ENCODE measurements around the gene MYG1. TPM values are rescaled to one million over a fixed set of nuclear protein-coding genes. Genes with fewer than 3 reads are reported as not detected.
A peak's percentile ranks its signal among the peaks of the same experiment; 100 is the strongest.

Gene MYG1
- total and polyA plus RNA-seq, 9 donors: 29.9 to 80.3 (median 57.8) TPM

DNA sequence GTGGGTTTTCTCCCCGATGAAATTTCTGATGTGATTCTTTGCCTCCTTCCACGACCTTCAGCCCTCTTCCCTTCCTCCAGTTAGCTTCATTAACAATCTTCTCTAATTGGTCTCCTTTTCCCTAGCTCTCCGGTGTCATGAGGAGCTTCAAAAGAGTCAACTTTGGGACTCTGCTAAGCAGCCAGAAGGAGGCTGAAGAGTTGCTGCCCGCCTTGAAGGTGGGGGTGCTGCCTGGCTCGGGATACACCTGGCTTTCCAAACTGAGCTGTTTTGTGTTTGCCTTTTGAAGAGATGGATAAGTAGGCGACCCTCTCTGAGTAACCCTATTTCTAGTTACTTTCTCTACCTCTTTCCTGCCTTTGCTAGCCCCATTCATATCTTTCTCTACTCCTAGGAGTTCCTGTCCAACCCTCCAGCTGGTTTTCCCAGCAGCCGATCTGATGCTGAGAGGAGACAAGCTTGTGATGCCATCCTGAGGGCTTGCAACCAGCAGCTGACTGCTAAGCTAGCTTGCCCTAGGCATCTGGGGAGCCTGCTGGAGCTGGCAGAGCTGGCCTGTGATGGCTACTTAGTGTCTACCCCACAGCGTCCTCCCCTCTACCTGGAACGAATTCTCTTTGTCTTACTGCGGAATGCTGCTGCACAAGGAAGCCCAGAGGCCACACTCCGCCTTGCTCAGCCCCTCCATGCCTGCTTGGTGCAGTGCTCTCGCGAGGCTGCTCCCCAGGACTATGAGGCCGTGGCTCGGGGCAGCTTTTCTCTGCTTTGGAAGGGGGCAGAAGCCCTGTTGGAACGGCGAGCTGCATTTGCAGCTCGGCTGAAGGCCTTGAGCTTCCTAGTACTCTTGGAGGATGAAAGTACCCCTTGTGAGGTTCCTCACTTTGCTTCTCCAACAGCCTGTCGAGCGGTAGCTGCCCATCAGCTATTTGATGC lies 30.6 kb upstream of the MYG1 start:
- TF ChIP-seq EP300 (IDR thresholded peaks at IDR 0.05) (no peak), POLR2A (IDR thresholded peaks at IDR 0.05) (no peak)
- TF ChIP-seq, protein P1, sequence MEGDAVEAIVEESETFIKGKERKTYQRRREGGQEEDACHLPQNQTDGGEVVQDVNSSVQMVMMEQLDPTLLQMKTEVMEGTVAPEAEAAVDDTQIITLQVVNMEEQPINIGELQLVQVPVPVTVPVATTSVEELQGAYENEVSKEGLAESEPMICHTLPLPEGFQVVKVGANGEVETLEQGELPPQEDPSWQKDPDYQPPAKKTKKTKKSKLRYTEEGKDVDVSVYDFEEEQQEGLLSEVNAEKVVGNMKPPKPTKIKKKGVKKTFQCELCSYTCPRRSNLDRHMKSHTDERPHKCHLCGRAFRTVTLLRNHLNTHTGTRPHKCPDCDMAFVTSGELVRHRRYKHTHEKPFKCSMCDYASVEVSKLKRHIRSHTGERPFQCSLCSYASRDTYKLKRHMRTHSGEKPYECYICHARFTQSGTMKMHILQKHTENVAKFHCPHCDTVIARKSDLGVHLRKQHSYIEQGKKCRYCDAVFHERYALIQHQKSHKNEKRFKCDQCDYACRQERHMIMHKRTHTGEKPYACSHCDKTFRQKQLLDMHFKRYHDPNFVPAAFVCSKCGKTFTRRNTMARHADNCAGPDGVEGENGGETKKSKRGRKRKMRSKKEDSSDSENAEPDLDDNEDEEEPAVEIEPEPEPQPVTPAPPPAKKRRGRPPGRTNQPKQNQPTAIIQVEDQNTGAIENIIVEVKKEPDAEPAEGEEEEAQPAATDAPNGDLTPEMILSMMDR (IDR thresholded peaks at IDR 0.05): no peak
- H3K36me3 ChIP-seq: no peaks in the 10 kb centered on the region
- no peak for DNase-seq
- no peaks in the 10 kb centered on the region for H3K9me3 ChIP-seq
- WGBS, 3 donors: 52 to 55% (median 53%) methylated on average over 20 of the region's 20 CpGs
- peaks cover 5% of the 10 kb centered on the region for H3K4me1 ChIP-seq (ENCODE audit: insufficient read depth)
- intact Hi-C loops (cut with DNase I): no loop called here
- H3K27ac ChIP-seq: no peak overlapping the region
- H3K4me3 ChIP-seq: peak overlapping the region; percentile 51
- H3K27me3 ChIP-seq: no peaks in the 10 kb centered on the region

DNA sequence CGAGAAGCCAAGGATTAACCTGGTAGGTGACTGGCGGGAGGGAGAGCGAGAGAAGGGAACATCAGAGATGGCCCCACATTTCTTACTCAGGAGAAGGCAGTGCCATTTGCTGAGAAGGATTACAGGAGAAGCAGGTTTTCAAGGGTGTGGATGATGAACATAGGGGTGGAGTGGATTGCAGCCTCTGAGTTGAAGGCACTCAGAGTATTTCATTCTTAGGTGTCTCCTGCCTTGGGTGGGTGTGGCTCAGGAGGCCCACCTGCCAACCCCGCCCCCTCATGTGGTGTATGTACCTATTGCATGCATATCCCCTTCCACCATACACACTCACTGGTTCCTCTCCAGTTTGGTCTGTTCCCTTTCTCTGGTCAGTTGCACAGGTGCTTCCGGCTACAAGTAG lies 25.1 kb upstream of the MYG1 start:
- Histone ChIP-seq H3K9me3 (no peaks in the 10 kb centered on the region), H3K27ac (no peak overlapping the region), H3K4me3 (no peak overlapping the region), H3K27me3 (no peaks in the 10 kb centered on the region), H3K36me3 (no peaks in the 10 kb centered on the region), H3K4me1 (ENCODE audit: insufficient read depth) (no peaks in the 10 kb centered on the region)
- DNase-seq: no peak
- TF ChIP-seq, protein P1 (IDR thresholded peaks at IDR 0.05): no peak
- no peak for TF ChIP-seq EP300 (IDR thresholded peaks at IDR 0.05)
- no peak for TF ChIP-seq POLR2A (IDR thresholded peaks at IDR 0.05)
- WGBS, 3 donors: 94 to 97% (median 97%) methylated on average over 5 of the region's 5 CpGs
- intact Hi-C loops (cut with DNase I): no loop called here

DNA sequence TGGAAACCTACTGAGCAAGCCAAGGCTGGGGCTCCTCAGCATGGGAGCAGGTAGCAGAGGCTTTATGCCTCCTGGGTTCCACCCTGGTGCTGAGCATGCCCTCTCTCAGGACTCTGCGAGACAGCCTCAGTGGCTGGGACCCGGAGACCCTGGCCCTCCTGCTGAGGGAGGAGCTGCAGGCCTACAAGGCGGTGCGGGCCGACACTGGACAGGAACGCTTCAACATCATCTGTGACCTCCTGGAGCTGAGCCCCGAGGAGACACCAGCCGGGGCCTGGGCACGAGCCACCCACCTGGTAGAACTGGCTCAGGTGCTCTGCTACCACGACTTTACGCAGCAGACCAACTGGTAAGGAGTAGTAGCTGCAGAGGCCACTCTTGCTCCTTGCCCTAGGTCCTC lies 23.0 kb upstream of the MYG1 start:
- Histone ChIP-seq H3K36me3 (no peaks in the 10 kb centered on the region), H3K4me3 (no peak overlapping the region), H3K27ac (no peak overlapping the region), H3K9me3 (no peaks in the 10 kb centered on the region), H3K4me1 (ENCODE audit: insufficient read depth) (no peaks in the 10 kb centered on the region), H3K27me3 (no peaks in the 10 kb centered on the region)
- DNase-seq: no peak
- intact Hi-C loops (cut with DNase I): no loop called here
- no peak for TF ChIP-seq POLR2A (IDR thresholded peaks at IDR 0.05)
- TF ChIP-seq EP300 (IDR thresholded peaks at IDR 0.05): no peak
- TF ChIP-seq, protein P1 (IDR thresholded peaks at IDR 0.05): no peak
- 93 to 97% (median 97%) methylated on average over 11 of the region's 11 CpGs for WGBS, 3 donors

DNA sequence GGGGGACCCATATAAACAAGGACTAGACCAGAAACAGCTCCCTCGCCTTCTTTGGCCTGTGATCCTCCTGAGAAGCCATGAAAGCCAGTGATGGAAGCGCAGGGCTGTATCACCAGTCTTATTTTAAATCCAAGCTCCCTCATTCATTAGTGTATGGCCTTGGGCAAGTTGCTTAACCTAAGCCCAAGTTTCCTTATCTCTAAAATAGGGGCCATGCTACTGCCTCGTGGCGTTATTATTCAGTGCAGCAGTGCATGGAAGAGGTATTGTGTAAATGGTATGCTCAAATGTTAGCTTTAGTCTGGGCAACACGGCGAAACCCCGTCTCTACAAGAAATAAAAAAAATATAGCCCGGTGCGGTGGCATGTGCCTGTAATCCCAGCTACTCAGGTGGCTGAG lies 21.5 kb upstream of the MYG1 start:
- 82 to 93% (median 84%) methylated on average over 9 of the region's 9 CpGs for WGBS, 3 donors

More for the DNA sequence above, 21.5 kb upstream of the MYG1 start:
- Histone ChIP-seq H3K4me3 (no peak overlapping the region), H3K4me1 (ENCODE audit: insufficient read depth) (no peaks in the 10 kb centered on the region), H3K36me3 (no peaks in the 10 kb centered on the region), H3K9me3 (no peaks in the 10 kb centered on the region), H3K27me3 (no peaks in the 10 kb centered on the region), H3K27ac (no peak overlapping the region)
- intact Hi-C loops (cut with DNase I): no loop called here
- TF ChIP-seq POLR2A (IDR thresholded peaks at IDR 0.05) (no peak), EP300 (IDR thresholded peaks at IDR 0.05) (no peak)
- TF ChIP-seq, protein P1 (IDR thresholded peaks at IDR 0.05): no peak
- no peak for DNase-seq

All from ovary (tissue), 9 donors.